ENCODE measurements around the gene TRAF2.

Gene TRAF2

GRCh38 chr9:136952876-136953770 is 66.8 kb downstream of the TRAF2 start:
- no peak for DNase-seq

- no peak for DNase-seq
These were observed 67.5 kb downstream of the TRAF2 start for GRCh38 chr9:136953771-136954269.

- DNase-seq: no peak
These were observed 68.2 kb downstream of the TRAF2 start for GRCh38 chr9:136954270-136955083.

- no peak for DNase-seq
These were observed 69.1 kb downstream of the TRAF2 start for GRCh38 chr9:136955202-136955942.

GRCh38 chr9:136955943-136956335 is 69.6 kb downstream of the TRAF2 start:
- no peak for DNase-seq

GRCh38 chr9:136956604-136957003 is 70.3 kb downstream of the TRAF2 start:
- no peak for DNase-seq

- no peak for DNase-seq
These were observed 71.1 kb downstream of the TRAF2 start for GRCh38 chr9:136957461-136957860.

GRCh38 chr9:136957901-136958300 is 71.6 kb downstream of the TRAF2 start:
- no peak for DNase-seq

GRCh38 chr9:136958473-136958872 is 72.2 kb downstream of the TRAF2 start:
- DNase-seq: no peak

- DNase-seq: no peak
These were observed 72.9 kb downstream of the TRAF2 start for GRCh38 chr9:136958898-136959850.

GRCh38 chr9:136960212-136960937 is 74.1 kb downstream of the TRAF2 start:
- DNase-seq: no peak

- no peak for DNase-seq
These were observed 74.6 kb downstream of the TRAF2 start for GRCh38 chr9:136960938-136961275.

GRCh38 chr9:136961279-136962065 is 75.2 kb downstream of the TRAF2 start:
- no peak for DNase-seq

- no peak for DNase-seq
These were observed 75.8 kb downstream of the TRAF2 start for GRCh38 chr9:136962163-136962562.

- DNase-seq: no peak
These were observed 76.5 kb downstream of the TRAF2 start for GRCh38 chr9:136962701-136963248.

GRCh38 chr9:136963341-136963740 is 77.0 kb downstream of the TRAF2 start:
- no peak for DNase-seq

GRCh38 chr9:136963751-136964150 is 77.4 kb downstream of the TRAF2 start:
- no peak for DNase-seq

- no peak for DNase-seq
These were observed 77.9 kb downstream of the TRAF2 start for GRCh38 chr9:136964171-136964689.

GRCh38 chr9:136964833-136965422 is 78.6 kb downstream of the TRAF2 start:
- no peak for DNase-seq
